ENCODE data around the gene ZWINT.

ZWINT gene, protein sequence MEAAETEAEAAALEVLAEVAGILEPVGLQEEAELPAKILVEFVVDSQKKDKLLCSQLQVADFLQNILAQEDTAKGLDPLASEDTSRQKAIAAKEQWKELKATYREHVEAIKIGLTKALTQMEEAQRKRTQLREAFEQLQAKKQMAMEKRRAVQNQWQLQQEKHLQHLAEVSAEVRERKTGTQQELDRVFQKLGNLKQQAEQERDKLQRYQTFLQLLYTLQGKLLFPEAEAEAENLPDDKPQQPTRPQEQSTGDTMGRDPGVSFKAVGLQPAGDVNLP

DNA sequence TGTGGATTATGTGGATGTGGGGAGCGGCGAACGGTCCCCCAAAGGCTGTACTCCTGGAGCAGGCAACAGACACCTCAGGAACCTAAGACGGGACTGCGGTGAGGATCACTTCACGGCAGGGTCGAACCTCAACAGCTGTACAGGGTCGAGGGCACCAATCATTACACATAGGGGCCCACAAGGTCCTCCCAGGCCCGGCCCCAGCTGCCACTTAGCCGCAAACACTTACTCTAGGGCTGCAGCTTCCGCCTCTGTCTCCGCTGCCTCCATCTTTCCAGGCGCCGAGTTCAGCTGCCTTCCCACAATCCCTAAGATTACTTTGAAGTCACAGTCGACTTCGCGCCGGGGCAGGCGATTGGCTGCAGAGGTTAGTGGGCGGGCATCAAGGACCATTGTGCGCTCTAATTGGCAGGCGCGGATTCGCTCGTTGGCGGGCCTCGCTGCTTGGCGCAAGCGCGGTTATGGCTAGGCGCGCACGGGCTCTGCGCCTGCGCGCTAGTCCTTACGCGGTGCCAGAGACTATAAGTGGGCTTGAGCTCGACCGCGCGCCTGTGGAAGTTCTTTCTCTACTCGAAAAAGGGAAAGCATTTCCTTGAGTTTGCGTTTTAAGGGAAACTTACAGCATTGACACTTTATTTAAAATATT, at the start of gene ZWINT:
Gene ZWINT, minus strand, starts transcription at position 293 of the 646 bp plus-strand sequence. Its CDS starts 23 bp downstream, at position 270.
- DNase-seq, result peak; percentile 91

DNA sequence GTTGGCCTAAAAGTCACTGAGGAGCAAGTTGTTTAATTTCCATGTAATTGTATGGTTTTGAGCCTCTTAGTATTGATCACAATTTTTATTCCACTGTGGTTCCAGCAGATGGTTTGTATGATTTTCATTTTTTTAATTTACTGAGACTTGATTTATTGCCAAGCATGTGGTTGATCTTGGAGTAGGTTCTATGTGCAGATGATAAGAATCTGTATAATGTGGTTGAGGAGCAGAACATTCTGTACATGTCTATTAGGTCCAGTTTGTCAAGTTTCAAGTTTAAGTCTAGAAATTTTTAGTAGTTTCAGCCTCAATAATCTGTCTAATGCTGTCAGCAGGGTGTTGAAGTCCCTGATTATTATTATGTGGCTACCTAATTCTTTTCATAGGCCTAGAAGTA, 22.7 kb upstream of the ZWINT start:
- DNase-seq, result no peak

DNA sequence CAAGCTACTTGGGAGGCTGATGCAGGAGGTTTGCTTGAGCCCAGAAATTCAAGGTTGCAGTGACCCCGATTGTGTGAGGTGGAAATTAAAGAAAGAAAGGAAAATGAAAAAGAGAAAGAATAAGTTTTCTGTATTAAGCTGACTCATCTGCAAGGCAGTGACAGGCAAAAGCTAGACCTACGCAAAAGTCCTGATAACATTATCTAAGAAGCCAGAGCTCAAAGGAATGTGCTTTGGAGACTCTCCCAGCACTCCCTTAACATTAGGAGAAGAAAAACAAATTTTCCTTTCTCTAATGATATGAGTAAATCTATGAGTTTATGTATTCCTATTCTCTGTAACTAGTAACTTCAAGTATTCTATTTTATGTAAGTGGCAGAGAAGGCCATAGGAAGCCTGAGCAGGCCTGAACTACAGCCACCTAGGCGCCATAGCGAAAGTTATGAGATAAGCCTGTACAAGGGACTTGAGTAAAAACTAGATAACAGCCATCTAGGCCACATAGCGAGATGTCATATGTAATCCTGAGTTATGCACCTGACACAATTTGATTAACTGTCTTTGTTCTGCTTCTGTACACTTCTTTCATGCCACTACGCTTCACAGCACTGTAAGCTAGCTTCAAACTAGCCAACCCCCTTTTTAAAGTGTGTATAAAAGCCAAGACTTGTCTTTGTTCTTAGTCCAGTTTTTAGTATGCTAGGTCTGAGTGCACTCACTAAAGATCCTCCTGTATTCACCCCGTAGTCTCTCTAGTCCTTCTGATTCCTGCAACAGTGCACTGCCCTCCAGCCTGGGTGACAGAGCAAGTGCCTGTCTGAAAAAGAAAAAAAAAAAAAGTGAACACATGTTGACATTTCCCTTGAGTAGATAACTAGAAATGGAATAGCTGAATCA, 9.4 kb upstream of the ZWINT start:
- no peak for DNase-seq

DNA sequence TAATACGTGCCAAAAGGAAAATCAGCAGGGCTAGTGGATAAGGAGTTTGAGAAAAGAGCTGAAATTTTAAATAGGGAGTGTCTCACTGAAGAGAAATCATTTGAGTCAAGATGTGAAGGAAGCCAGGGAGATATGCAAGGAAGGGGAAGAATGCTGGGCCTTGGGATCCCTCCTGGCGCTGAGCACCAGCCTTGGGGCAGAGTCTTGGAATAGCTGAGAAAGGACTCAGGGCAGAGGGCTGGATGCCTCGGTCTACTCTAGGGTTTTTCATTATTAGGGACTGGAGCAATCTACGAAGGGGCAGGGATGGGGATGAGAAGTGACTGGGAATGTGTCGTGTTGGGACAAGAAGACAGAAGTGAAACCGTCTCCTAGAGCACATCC, 484 bp downstream of the ZWINT start:
- no peak for DNase-seq

DNA sequence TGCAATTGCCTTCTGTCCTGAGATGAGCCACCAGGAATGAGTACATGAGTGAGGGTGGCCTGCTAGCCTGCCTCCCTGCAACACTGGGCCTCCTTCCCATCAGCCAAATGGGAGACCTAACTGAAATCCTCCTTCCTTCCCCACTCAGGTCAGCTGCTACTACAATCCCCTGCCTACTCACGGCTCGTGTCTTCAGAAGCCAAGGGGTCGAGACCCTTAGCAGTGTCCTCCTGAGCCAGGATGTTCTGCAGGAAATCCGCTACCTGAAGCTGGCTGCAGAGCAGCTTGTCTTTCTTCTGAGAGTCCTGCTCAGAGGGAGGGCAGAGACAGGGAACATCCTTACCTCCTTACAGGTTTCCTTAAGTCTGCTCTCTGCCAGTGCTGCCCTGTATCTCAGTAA, 1.2 kb downstream of the ZWINT start:
- no peak for DNase-seq

DNA sequence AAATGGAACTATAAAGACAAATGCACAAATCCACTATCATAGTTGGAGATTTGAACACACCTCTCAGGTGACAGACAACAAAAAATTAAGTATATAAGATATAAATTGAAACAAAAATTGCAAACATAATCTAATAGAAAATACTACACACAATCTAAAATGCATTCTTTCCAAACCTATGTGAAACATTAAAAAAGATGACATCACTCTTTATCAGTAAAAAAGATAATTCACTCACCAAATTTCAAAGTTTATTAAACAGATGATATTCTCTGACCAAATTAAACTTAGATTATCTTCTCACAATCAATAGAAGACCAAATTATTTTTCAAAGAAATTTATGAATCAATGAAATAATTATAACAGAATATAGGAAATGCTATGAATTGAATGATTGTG, 4.0 kb downstream of the ZWINT start:
- DNase-seq, result no peak

DNA sequence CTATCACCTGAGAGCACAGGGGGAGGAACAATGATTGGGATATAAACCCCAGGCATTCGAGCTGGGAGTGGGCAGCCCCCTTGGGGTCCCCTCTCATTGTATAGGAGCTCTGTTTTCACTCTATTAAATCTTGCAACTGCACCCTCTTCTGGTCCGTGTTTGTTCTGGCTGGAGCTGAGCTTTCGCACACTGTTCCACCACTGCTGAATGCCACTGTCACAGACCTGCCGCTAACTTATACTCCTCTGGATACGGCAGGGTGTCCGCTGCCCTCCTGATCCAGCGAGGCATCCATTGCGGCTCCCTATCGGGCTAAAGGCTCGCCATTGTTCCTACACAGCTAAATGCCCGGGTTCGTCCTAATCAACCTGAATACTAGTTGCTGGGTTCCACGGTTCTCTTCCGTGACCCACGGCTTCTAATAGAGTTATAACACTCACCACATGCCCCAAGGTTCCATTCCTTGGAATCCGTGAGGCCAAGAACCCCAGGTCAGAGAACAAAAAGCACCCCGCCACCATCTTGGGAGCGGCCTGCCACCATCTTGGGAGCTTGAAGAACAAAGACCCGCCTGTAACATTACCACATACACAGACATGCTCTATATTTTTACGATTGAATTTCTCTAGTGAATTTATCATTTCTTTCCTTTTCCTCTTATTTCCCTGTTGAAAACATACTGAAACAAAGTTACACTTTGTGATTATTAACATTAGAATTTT, 9.0 kb downstream of the ZWINT start:
- no peak for DNase-seq

DNA sequence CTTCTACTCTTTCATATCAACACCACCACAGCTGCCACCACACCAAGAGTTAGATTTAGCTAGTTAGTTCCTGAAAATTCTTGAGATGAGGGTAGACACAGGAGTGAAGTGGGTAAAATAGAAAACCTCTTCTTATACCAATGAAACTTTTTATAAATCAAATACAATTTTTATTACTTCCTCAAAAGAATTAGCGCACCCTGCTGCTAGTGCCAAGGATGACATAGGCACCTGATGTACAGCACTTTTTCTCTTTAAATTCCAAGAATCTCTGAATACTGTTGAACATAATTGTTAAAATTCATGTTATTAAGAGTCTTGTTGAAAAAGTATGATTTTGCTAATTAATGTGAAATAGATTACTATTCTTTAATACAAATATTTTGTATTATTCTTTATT, 11.4 kb downstream of the ZWINT start:
- no peak for DNase-seq

DNA sequence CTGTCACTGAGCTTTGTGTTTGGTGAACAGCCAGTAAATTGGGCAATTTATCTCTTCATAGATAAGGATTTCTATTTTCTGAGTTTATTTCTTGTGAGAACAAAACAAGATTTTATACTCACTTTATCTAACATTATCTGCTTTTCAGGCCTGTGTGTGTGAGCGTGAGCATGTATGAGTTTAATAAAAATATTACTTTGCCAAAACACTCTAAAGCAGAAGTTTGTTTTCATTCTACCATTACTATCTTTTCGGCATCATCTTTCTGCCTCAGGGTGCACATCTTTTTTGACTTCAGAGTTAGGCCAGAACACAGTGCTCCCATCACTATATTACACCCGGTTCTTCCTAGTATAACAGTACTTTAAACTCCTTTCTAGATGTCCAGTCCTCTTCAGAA, 13.0 kb downstream of the ZWINT start:
- DNase-seq, result no peak

DNA sequence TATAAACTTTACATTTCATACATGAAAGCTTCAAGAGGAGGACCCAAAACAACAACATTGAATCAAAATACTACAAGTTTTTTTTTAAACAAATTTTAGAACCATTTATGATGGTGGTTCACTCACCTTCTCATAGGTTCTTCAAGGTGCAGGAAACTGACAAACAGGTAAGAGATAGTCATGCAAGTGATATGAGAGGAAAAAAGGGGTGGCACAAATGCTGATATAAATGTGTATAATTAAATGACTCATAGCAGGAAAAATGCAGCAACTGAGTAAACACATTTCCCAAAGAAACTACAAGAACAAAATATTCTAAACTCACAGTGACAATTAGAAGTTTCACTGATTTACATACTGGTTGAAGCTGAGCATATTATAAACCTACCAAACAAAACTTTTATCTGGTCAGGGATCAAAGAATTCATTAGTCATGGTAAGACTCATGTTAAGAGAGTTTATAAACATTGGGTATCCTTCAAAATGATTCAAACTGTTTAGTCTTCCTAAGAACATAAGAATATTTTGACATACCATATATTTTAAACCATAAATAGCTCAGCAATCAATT, 14.1 kb downstream of the ZWINT start:
- no peak for DNase-seq

DNA sequence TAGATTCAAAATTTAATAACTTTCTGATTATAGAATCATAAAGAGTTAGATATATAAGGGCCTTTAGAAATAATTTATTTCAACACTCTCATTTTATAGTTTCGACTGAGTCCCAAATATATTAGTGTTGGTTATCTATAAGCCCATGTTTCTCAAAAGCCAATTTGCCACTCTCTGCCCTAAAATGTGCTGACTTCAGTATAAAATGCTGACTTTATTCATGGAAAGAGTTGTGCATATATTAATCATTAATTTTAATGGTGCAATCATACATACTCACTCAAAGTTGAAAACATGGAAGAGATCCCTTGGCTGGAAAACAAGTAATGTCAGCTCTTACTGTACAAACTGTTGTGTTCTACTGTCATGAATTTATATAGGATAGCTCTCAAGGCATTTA, 19.4 kb downstream of the ZWINT start:
- no peak for DNase-seq

DNA sequence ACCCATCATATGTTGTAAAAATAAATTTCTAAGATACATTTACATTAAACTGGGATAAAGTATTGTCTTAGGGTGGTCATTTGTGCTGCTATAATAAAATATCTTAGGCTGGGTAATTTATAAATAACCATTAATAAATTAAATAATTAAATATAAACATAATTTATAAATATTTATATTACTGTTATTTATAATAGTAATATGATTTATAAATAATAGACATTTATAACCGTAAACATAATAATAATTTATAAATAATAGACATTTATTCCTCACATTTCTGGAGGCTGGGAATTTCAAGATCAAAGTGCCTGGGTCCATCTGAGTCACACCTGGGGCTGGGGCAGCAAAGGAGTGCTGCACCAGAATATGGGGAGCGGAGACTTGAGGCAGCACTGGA, 31.1 kb downstream of the ZWINT start:
- DNase-seq, result no peak

DNA sequence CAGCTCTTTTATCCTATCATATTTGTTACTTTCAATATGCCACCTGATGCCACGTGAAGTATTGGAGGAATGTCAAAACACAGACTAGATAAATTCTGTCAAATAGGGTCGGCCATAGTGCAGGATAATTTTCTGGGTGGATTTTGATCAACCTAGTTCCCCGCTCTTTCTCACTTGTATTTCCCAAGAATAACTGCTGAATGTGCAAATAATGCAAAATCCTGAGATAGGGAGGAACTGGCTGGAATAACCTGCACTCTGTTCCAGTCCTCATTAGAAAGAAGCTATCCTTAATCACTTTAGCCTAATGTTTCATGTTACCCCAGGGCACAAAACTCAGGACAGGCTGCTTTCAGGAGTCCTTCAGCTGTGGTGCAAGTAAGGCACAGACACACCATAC, 33.9 kb downstream of the ZWINT start:
- no peak for DNase-seq

DNA sequence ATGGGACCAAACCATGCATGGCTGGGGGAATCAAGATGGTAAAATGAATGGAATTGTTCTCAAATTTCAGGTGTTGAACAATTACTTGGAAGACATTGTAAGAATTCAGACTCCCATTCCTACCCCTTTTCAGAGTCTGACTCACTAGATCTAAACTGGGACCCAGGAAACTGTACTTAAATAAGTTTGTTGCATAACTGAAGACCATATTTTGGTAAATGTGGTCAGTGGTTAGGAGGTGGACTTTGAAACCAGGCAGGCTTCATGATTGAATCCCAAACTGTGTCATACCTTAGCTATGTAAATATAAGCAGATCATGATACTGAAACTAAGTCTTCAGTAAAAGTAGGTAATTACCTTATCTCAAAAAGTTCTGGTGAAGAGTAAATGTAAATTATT, 41.7 kb downstream of the ZWINT start:
- no peak for DNase-seq

DNA sequence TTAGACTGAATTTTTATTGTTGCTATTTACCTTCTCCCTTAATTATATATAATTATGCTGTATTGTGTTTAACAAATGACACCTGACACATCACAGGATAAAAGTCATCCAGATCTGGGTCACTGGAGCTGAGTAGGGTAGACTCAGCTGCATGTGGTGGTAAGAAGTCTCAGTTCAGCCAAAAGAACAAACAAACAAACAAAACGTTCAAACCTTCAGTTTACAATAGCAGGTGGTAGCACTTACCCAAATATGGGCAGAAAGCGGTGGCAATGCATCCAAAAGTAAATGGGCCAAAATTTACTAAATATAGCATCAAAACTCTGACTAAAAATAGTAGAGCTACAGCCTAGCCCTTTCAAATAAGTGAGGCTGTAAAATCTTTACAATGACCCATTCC, 42.2 kb downstream of the ZWINT start:
- peak; percentile 70 for DNase-seq

DNA sequence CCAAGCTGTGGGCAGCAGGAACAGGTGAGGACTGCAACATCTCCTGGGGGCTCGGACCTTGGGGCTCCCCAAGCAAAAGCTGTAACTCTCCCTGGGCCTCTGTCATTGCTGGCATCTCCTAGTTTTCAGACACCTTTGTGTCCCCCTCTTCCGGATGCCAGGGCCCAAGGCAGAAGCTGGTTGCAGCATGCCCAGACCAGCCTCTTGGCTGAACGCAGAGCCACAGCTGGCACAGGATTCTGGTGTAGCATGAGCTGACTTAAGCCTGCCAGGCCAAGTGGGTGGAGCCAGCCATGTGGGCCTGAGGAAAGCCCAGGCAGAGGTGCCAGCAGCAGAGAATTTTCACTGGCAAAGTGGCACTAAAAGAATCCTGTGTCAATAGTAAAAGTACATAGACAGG, 43.5 kb downstream of the ZWINT start:
- peak; percentile 29 for DNase-seq

DNA sequence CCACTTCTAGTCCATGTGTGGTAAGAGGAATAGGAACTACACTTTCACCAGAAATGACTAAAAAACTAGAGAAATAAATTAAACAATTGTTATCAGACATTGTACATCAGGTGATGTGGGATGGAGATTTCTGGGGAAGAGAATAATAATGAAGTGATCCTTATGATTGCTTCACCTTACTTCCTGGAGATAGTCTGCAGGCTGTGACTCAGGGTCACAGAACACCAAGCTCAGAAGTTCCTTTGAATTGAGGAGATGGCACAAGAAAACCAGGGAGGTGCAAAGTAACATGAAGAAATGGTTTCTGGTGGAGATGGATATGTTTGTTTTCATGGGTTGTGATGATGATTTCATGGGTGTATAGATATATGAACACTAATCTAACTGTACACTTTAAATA, 44.5 kb downstream of the ZWINT start:
- DNase-seq, result no peak
